HepG2 (cell line): Measurements from ENCODE around the gene DHX34.

Experiments used
- ARNT2 ChIP-seq: sonication (generic); formaldehyde crosslinking; IDR thresholded peaks from 2 replicates; pipeline ENCODE4 v1.8.0; 2022; ENCODE audit warnings: mild to moderate bottlenecking, low read depth, missing genetic modification reagents, moderate library complexity
- POLR2A ChIP-seq, 2 experiments: IDR thresholded peaks; 2 replicates each; pipeline ENCODE4 v1.6.1; 2011; ENCODE audit warnings: low read depth in 2 of 2, low read length in 2 of 2, mild to moderate bottlenecking in 1 of 2, moderate library complexity in 1 of 2; ENCODE audit not compliant: insufficient read depth in 1 of 2
- SETDB1 ChIP-seq: sonication (generic); formaldehyde crosslinking; IDR thresholded peaks from 2 replicates; pipeline ENCODE4 v1.5.1; 2020; ENCODE audit warnings: missing genetic modification reagents, mild to moderate bottlenecking, borderline replicate concordance
- SNRNP70 ChIP-seq: fragments of 200-400 bp; formaldehyde crosslinking; IDR thresholded peaks from 2 replicates; pipeline ENCODE4 v1.6.1; 2017; ENCODE audit warnings: mild to moderate bottlenecking, low read depth, low read length, moderate library complexity
- TBL1XR1 ChIP-seq: fragments of 150-350 bp; IDR thresholded peaks from 2 replicates; pipeline ENCODE4 v1.6.1; 2014; ENCODE audit warnings: borderline replicate concordance, low read length; ENCODE audit not compliant: partially characterized antibody
- TOPORS ChIP-seq: sonication (generic); formaldehyde crosslinking; IDR thresholded peaks from 2 replicates; pipeline ENCODE4 v1.8.0; 2023; ENCODE audit warnings: mild to moderate bottlenecking, missing genetic modification reagents
- TF ChIP-seq, protein P1 (sequence below), 2 experiments: sonication (generic) in 1 of 2; formaldehyde crosslinking in 1 of 2; IDR thresholded peaks; 2 replicates each; pipeline versions ENCODE4 v1.5.1 to v1.6.1; 2011 to 2020; ENCODE audit warnings: borderline replicate concordance in 1 of 2, low read depth in 1 of 2, low read length in 1 of 2, mild to moderate bottlenecking in 1 of 2, missing genetic modification reagents in 1 of 2, moderate library complexity in 1 of 2
- TF ChIP-seq, protein P2 (sequence below): sonication (generic); formaldehyde crosslinking; IDR thresholded peaks from 2 replicates; pipeline ENCODE4 v1.5.0; 2020; ENCODE audit warnings: missing genetic modification reagents, mild to moderate bottlenecking, borderline replicate concordance

DNA sequence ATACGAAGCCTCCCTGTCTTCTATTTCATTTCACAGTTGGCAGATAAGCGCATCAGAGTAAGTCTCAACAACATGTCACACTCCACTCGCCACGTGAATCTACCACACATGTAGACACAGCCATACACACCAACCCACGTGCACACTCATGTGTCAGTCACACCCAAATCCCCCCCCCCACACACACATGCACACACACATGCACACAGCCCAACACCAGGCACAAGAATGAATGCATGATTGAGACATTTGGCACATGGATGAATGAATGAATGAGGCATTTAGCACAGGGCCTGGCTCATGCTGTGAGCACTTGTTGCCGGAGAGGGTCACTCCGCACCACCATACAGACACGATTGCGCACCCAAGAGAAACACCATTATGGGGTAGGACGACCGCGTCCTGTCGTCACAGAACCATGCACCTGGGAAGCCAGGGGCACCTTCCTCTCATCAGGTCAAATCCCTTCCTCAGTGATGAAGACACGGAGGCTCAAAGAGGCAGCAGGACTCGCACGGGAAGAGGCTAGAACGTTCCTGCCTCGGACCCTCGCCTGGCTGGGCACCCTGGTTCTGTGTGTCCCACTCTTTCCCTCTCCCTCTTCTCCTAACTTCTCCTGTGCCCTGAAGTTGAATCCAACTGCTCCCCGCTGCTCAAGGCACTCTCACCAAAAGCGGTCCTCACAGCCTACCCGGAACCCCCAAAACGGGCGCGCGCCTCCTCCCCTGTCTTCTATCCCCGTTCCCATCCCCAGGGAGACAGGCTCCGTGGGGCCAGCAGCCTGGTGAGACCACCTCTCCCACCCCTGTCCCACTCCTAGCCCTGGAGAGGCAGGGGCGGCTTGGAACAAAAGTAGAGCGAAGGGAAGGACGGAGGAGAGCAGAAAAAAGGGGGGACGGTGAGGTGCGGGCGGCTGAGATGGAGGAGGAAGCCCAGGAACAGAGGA, 68.9 kb downstream of the DHX34 start:
- TF ChIP-seq SNRNP70: no peak
- TF ChIP-seq ARNT2 (CRISPR knock-in tag): no peak
- TF ChIP-seq, protein P1, sequence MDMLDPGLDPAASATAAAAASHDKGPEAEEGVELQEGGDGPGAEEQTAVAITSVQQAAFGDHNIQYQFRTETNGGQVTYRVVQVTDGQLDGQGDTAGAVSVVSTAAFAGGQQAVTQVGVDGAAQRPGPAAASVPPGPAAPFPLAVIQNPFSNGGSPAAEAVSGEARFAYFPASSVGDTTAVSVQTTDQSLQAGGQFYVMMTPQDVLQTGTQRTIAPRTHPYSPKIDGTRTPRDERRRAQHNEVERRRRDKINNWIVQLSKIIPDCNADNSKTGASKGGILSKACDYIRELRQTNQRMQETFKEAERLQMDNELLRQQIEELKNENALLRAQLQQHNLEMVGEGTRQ (IDR thresholded peaks at IDR 0.05; ENCODE audit: low read depth, low read length): no peak
- TF ChIP-seq, protein P1 (CRISPR knock-in tag; IDR thresholded peaks at IDR 0.05; ENCODE audit: borderline replicate concordance): no peak
- TF ChIP-seq POLR2A (IDR thresholded peaks at IDR 0.05; ENCODE audit: insufficient read depth in 1 of 2, low read depth in 2 of 2, low read length in 2 of 2): no peak
- TF ChIP-seq, protein P2, sequence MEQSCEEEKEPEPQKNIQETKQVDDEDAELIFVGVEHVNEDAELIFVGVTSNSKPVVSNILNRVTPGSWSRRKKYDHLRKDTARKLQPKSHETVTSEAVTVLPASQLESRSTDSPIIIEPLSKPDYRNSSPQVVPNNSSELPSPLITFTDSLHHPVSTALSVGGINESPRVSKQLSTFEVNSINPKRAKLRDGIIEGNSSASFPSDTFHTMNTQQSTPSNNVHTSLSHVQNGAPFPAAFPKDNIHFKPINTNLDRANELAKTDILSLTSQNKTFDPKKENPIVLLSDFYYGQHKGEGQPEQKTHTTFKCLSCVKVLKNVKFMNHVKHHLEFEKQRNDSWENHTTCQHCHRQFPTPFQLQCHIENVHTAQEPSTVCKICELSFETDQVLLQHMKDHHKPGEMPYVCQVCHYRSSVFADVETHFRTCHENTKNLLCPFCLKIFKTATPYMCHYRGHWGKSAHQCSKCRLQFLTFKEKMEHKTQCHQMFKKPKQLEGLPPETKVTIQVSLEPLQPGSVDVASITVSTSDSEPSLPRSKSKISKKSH (CRISPR knock-in tag): no peak
- TF ChIP-seq TBL1XR1: no peak
- TF ChIP-seq TOPORS (CRISPR knock-in tag): no peak
- no peak for TF ChIP-seq SETDB1 (CRISPR knock-in tag)
